ENCODE data around the gene ADAMTSL3. TPM values are rescaled to one million over a fixed set of nuclear protein-coding genes. Genes with fewer than 3 reads are reported as not detected.
"Not testable (repeated sequence)": the region's sequence is repeated elsewhere in the genome, so short reads cannot be mapped to it uniquely, and the experiment has no call there.

ADAMTSL3 gene
- total and polyA plus RNA-seq, 2 of the 8 experiments (the other 6 are each of a cell fraction or from before 2014, with no cell fraction given) = 0.35 to 1.4 TPM

- H2BK120ac ChIP-seq (replicated peaks; ENCODE audit: low read depth, low read length); H4K8ac ChIP-seq (ENCODE audit: extremely low read depth, insufficient read depth, low read length); CTCF ChIA-PET (ENCODE audit: partially characterized antibody); H3K79me1 ChIP-seq (ENCODE audit: low read depth, low read length); H3K4me2 ChIP-seq (ENCODE audit: insufficient read depth in 1 of 2, low read depth in 2 of 2, low read length in 2 of 2); H3K27ac ChIP-seq (ENCODE audit: low read depth, low read length); H4K20me1 ChIP-seq (replicated peaks in 1 of 2; ENCODE audit: control insufficient read depth in 1 of 2, insufficient read depth in 2 of 2, low read length in 2 of 2); H3K23ac ChIP-seq (ENCODE audit: insufficient read length); H3K4me1 ChIP-seq (replicated peaks in 1 of 4; ENCODE audit: control insufficient read depth in 3 of 4, insufficient read depth in 4 of 4, low read length in 3 of 4); H3K9me3 ChIP-seq (ENCODE audit: insufficient read depth in 2 of 2, low read depth in 1 of 2, low read length in 1 of 2); H3K23me2 ChIP-seq (ENCODE audit: low read depth, low read length); H3K18ac ChIP-seq (ENCODE audit: extremely low read depth, low read length); H3K4me3 ChIP-seq (ENCODE audit: extremely low read depth in 1 of 4, insufficient read depth in 2 of 4, low read depth in 3 of 4, low read length in 4 of 4); H2BK12ac ChIP-seq (ENCODE audit: low read depth, low read length); FAIRE-seq; H3K56ac ChIP-seq (replicated peaks; ENCODE audit: insufficient read length, low read depth, low read length); H2BK20ac ChIP-seq (ENCODE audit: low read length); H3K9ac ChIP-seq (replicated peaks in 1 of 4; ENCODE audit: extremely low read depth in 1 of 4, low read depth in 3 of 4, low read length in 3 of 4); H2AK5ac ChIP-seq (ENCODE audit: low read depth, low read length); H3K4ac ChIP-seq (replicated peaks; ENCODE audit: insufficient read length, low read depth, low read length); H3K36me3 ChIP-seq (ENCODE audit: control insufficient read depth in 2 of 4, insufficient read depth in 4 of 4, low read length in 3 of 4); POLR2A ChIA-PET (ENCODE audit: partially characterized antibody); DNase-seq (ENCODE audit: low read depth in 1 of 2, low spot score in 2 of 2); H2AFZ ChIP-seq (ENCODE audit: low read length); H3K14ac ChIP-seq (ENCODE audit: insufficient read length); H4K91ac ChIP-seq (replicated peaks; ENCODE audit: insufficient read length, low read length); H4K5ac ChIP-seq (ENCODE audit: insufficient read length, low read depth, low read length); H2BK5ac ChIP-seq (ENCODE audit: low read depth, low read length); H2BK15ac ChIP-seq (ENCODE audit: low read length); H3K79me2 ChIP-seq (ENCODE audit: control insufficient read depth in 1 of 2, insufficient read depth in 2 of 2, low read length in 2 of 2): not testable (repeated sequence)
- peaks cover 0 to 11% (median 5%) of the 10 kb centered on the region in 4 experiments; a peak in 4 of 7 replicates for H3K27me3 ChIP-seq (replicated peaks in 1 of 4; ENCODE audit: control insufficient read depth in 3 of 4, extremely low read depth in 1 of 4, insufficient read depth in 3 of 4, low read length in 3 of 4)
- 91% methylated on average over 2 of the region's 2 CpGs; no CpG with 5 or more reads in 1 of the 2 experiments for WGBS, 2 experiments (ENCODE audit: extremely low coverage in 1 of 2, insufficient coverage in 1 of 2, insufficient read length in 1 of 2, insufficient replicate concordance in 2 of 2, low coverage in 1 of 2, low lambda C conversion rate in 2 of 2, missing lambda C conversion rate in 1 of 2)
Measured at GRCh38 chr15:84063674-84064073, 409.8 kb downstream of the ADAMTSL3 start.

GRCh38 chr15:84068674-84069073, 414.8 kb downstream of the ADAMTSL3 start:
- H2BK15ac ChIP-seq (ENCODE audit: low read length); H4K20me1 ChIP-seq (replicated peaks in 1 of 2; ENCODE audit: control insufficient read depth in 1 of 2, insufficient read depth in 2 of 2, low read length in 2 of 2); H2BK12ac ChIP-seq (ENCODE audit: low read depth, low read length); H3K23ac ChIP-seq (ENCODE audit: insufficient read length); H4K8ac ChIP-seq (ENCODE audit: extremely low read depth, insufficient read depth, low read length); H3K79me2 ChIP-seq (ENCODE audit: control insufficient read depth in 1 of 2, insufficient read depth in 2 of 2, low read length in 2 of 2); DNase-seq (ENCODE audit: low read depth in 1 of 2, low spot score in 2 of 2); H2BK120ac ChIP-seq (replicated peaks; ENCODE audit: low read depth, low read length); H4K5ac ChIP-seq (ENCODE audit: insufficient read length, low read depth, low read length); H3K4me1 ChIP-seq (replicated peaks in 1 of 4; ENCODE audit: control insufficient read depth in 3 of 4, insufficient read depth in 4 of 4, low read length in 3 of 4); H4K91ac ChIP-seq (replicated peaks; ENCODE audit: insufficient read length, low read length); H3K9ac ChIP-seq (replicated peaks in 1 of 4; ENCODE audit: extremely low read depth in 1 of 4, low read depth in 3 of 4, low read length in 3 of 4); H3K4me3 ChIP-seq (ENCODE audit: extremely low read depth in 1 of 4, insufficient read depth in 2 of 4, low read depth in 3 of 4, low read length in 4 of 4); POLR2A ChIA-PET (ENCODE audit: partially characterized antibody); H3K4ac ChIP-seq (replicated peaks; ENCODE audit: insufficient read length, low read depth, low read length); H2AFZ ChIP-seq (ENCODE audit: low read length); H3K79me1 ChIP-seq (ENCODE audit: low read depth, low read length); H2BK5ac ChIP-seq (ENCODE audit: low read depth, low read length); H3K14ac ChIP-seq (ENCODE audit: insufficient read length); H3K36me3 ChIP-seq (ENCODE audit: control insufficient read depth in 2 of 4, insufficient read depth in 4 of 4, low read length in 3 of 4); H3K4me2 ChIP-seq (ENCODE audit: insufficient read depth in 1 of 2, low read depth in 2 of 2, low read length in 2 of 2); H3K27me3 ChIP-seq (replicated peaks in 1 of 4; ENCODE audit: control insufficient read depth in 3 of 4, extremely low read depth in 1 of 4, insufficient read depth in 3 of 4, low read length in 3 of 4); H2AK5ac ChIP-seq (ENCODE audit: low read depth, low read length); H3K18ac ChIP-seq (ENCODE audit: extremely low read depth, low read length); FAIRE-seq; H3K56ac ChIP-seq (replicated peaks; ENCODE audit: insufficient read length, low read depth, low read length); H3K9me3 ChIP-seq (ENCODE audit: insufficient read depth in 2 of 2, low read depth in 1 of 2, low read length in 1 of 2); H3K23me2 ChIP-seq (ENCODE audit: low read depth, low read length); H2BK20ac ChIP-seq (ENCODE audit: low read length); H3K27ac ChIP-seq (ENCODE audit: low read depth, low read length): not testable (repeated sequence)
- WGBS, 2 experiments (ENCODE audit: extremely low coverage in 1 of 2, insufficient coverage in 1 of 2, insufficient read length in 1 of 2, insufficient replicate concordance in 2 of 2, low coverage in 1 of 2, low lambda C conversion rate in 2 of 2, missing lambda C conversion rate in 1 of 2) = 90% methylated on average over 2 of the region's 2 CpGs; no CpG with 5 or more reads in 1 of the 2 experiments
- CTCF ChIA-PET (ENCODE audit: partially characterized antibody) = interaction anchor here (0.8 kb wide), 1 partner anchor 12 kb away, joined by 3 read pairs; no protein-coding TSS in a partner anchor
